Aorta (tissue), 5 donors: ENCODE data around the gene SGCB. TPM values are rescaled to one million over a fixed set of nuclear protein-coding genes. Genes with fewer than 3 reads are reported as not detected.

ENCODE experiments used
- ATAC-seq: fragments of 200-7000 bp; cut with Tn5 transposase; one replicate; pipeline ENCODE4 v1.9.1; 2022; ENCODE audit warnings: moderate library complexity; ENCODE audit not compliant: low FRiP score
- DNase-seq, 2 donors: peaks; one replicate each; pipeline ENCODE4 v3.0.0-alpha.2; 2020
- H3K27ac ChIP-seq, 2 donors: one replicate each; pipeline ENCODE4 v1.5.1; 2013; ENCODE audit warnings: low read length in 2 of 2, mild to moderate bottlenecking in 2 of 2, moderate library complexity in 2 of 2, control low read depth in 1 of 2, inconsistent platforms in 1 of 2, low read depth in 1 of 2
- H3K27me3 ChIP-seq, 2 donors: one replicate each; pipeline ENCODE4 v1.6.1; 2013; ENCODE audit warnings: control low read depth in 1 of 2, low read length in 1 of 2, mild to moderate bottlenecking in 1 of 2, moderate library complexity in 1 of 2; ENCODE audit not compliant: insufficient read depth in 2 of 2, control insufficient read depth in 1 of 2
- H3K36me3 ChIP-seq, 2 donors: one replicate each; pipeline ENCODE4 v1.6.1; 2013; ENCODE audit warnings: control low read depth in 1 of 2, low read length in 1 of 2, mild to moderate bottlenecking in 1 of 2; ENCODE audit not compliant: insufficient read depth in 2 of 2, control insufficient read depth in 1 of 2
- H3K4me1 ChIP-seq, 2 donors: one replicate each; pipeline ENCODE4 v1.6.1; 2013; ENCODE audit warnings: low read length in 2 of 2, control low read depth in 1 of 2, mild to moderate bottlenecking in 1 of 2, moderate library complexity in 1 of 2; ENCODE audit not compliant: insufficient read depth in 2 of 2, control insufficient read depth in 1 of 2
- H3K4me3 ChIP-seq, 2 donors: one replicate each; pipeline ENCODE4 v1.5.1; 2013; ENCODE audit warnings: low read length in 2 of 2, control low read depth in 1 of 2, mild to moderate bottlenecking in 1 of 2
- H3K9me3 ChIP-seq: one replicate; pipeline ENCODE4 v1.6.1; 2013; ENCODE audit warnings: mild to moderate bottlenecking, low read length; ENCODE audit not compliant: control insufficient read depth
- WGBS, 2 donors: extraction: QIAGEN DNeasy Blood & Tissue Kit; methylation state at CpG; one replicate each; pipeline ENCODE4 v1.1.7; 2013; 5-methylcytosine and 5-hydroxymethylcytosine counted together
- intact Hi-C, 2 donors: fragments of 100-400 bp; cut with DNase I; formaldehyde crosslinking; loops; one replicate each; pipeline versions ENCODE4 v1.14.2 to v1.15.0; 2022
- polyA plus RNA-seq, 2 donors: library from polyadenylated mRNA; stranded (reverse); fragments of 200-250 nt; gene quantifications; one replicate each; pipeline ENCODE4 v1.2.3, GENCODE V29; 2013
- total RNA-seq, 2 donors: library from RNA; stranded (reverse); fragmentation: NEBNext Ultra II Directional; extraction: Animal tissue kit (Norgen Biotek cat#: 25700); gene quantifications; one replicate each; pipeline ENCODE4 v1.2.1, GENCODE V29; 2021
- donor health status: healthy with polysubstance abuse.
- donor health status: Bipolar disorder and iron deficiency.
- donor health status: DM: no; HTN: no; CAD: no.
- donor health status: DM: no; HTN: no; CAD: no.
- donor health status: DM: yes; HTN: yes; CAD: no.

The SGCB gene
- total and polyA plus RNA-seq, 4 donors, result 35.9 to 79.6 (median 60.1) TPM

GRCh38 chr4:52015366-52015765 lies 22.7 kb downstream of the SGCB start:
- Histone ChIP-seq H3K36me3 (peaks cover 0 to 3% of the 10 kb centered on the region in 2 donors), H3K4me3 (no peak overlapping the region), H3K27me3 (no peaks in the 10 kb centered on the region), H3K27ac (no peak overlapping the region), H3K4me1 (no peaks in the 10 kb centered on the region), H3K9me3 (no peaks in the 10 kb centered on the region)
- WGBS, 2 donors, result 69 to 72% methylated on average over 7 of the region's 7 CpGs
- DNase-seq (no peak), ATAC-seq (no peak)
- intact Hi-C loops, result loop anchor here in 1 of 2 donors (5.0 kb wide), 1 partner anchor 118 kb away; no protein-coding TSS in a partner anchor

- Histone ChIP-seq H3K27ac (no peak overlapping the region), H3K4me3 (no peak overlapping the region), H3K27me3 (no peaks in the 10 kb centered on the region), H3K4me1 (no peaks in the 10 kb centered on the region), H3K9me3 (no peaks in the 10 kb centered on the region), H3K36me3 (peaks cover 0 to 1% of the 10 kb centered on the region in 2 donors)
- DNase-seq (no peak), ATAC-seq (no peak)
- WGBS, 2 donors, result 46 to 52% methylated on average over 1 of the region's 1 CpG
- intact Hi-C loops, result loop anchor here in 1 of 2 donors (5.0 kb wide), 1 partner anchor 118 kb away; no protein-coding TSS in a partner anchor
Observed at GRCh38 chr4:52014903-52015302, 23.2 kb downstream of the SGCB start.

- intact Hi-C loops, result no loop called here
- Histone ChIP-seq H3K36me3 (peaks cover 0 to 1% of the 10 kb centered on the region in 2 donors), H3K4me3 (no peak overlapping the region), H3K27ac (no peak overlapping the region), H3K9me3 (no peaks in the 10 kb centered on the region), H3K4me1 (no peaks in the 10 kb centered on the region), H3K27me3 (no peaks in the 10 kb centered on the region)
- WGBS, 2 donors, result 94 to 97% methylated on average over 1 of the region's 1 CpG
- DNase-seq, result no peak
- ATAC-seq, result no peak
Observed at GRCh38 chr4:52012651-52013050, 25.4 kb downstream of the SGCB start.

- H3K4me1 ChIP-seq, result no peaks in the 10 kb centered on the region
- intact Hi-C loops, result no loop called here
- H3K36me3 ChIP-seq, result peaks cover 0 to 1% of the 10 kb centered on the region in 2 donors
- no peaks in the 10 kb centered on the region for H3K9me3 ChIP-seq
- H3K27me3 ChIP-seq, result no peaks in the 10 kb centered on the region
- H3K4me3 ChIP-seq, result no peak overlapping the region
- WGBS, 2 donors, result 96 to 97% methylated on average over 2 of the region's 2 CpGs
- no peak overlapping the region for H3K27ac ChIP-seq
- DNase-seq, result no peak
- no peak for ATAC-seq
Observed at GRCh38 chr4:52010986-52011385, 27.1 kb downstream of the SGCB start.

GRCh38 chr4:52006887-52007286 lies 31.2 kb downstream of the SGCB start:
- Histone ChIP-seq H3K9me3 (no peaks in the 10 kb centered on the region), H3K27ac (no peak overlapping the region), H3K36me3 (no peaks in the 10 kb centered on the region), H3K4me3 (no peak overlapping the region), H3K27me3 (no peaks in the 10 kb centered on the region), H3K4me1 (no peaks in the 10 kb centered on the region)
- DNase-seq (no peak), ATAC-seq (no peak)
- WGBS, 2 donors, result 94 to 97% methylated on average over 4 of the region's 4 CpGs
- intact Hi-C loops, result no loop called here

GRCh38 chr4:52005604-52006273 lies 32.4 kb downstream of the SGCB start:
- Histone ChIP-seq H3K9me3 (no peaks in the 10 kb centered on the region), H3K36me3 (no peaks in the 10 kb centered on the region), H3K4me3 (no peak overlapping the region), H3K4me1 (no peaks in the 10 kb centered on the region), H3K27ac (no peak overlapping the region), H3K27me3 (no peaks in the 10 kb centered on the region)
- intact Hi-C loops, result no loop called here
- WGBS, 2 donors, result 96 to 100% methylated on average over 1 of the region's 2 CpGs
- ATAC-seq, result no peak
- no peak for DNase-seq

GRCh38 chr4:52004414-52004813 lies 33.7 kb downstream of the SGCB start:
- Histone ChIP-seq H3K36me3 (no peaks in the 10 kb centered on the region), H3K27ac (no peak overlapping the region), H3K9me3 (no peaks in the 10 kb centered on the region), H3K4me3 (no peak overlapping the region), H3K4me1 (no peaks in the 10 kb centered on the region), H3K27me3 (no peaks in the 10 kb centered on the region)
- ATAC-seq (no peak), DNase-seq (no peak)
- intact Hi-C loops, result no loop called here

- WGBS, 2 donors, result 65 to 68% methylated on average over 2 of the region's 2 CpGs
- intact Hi-C loops, result no loop called here
- Histone ChIP-seq H3K36me3 (no peaks in the 10 kb centered on the region), H3K27me3 (no peaks in the 10 kb centered on the region), H3K4me3 (no peak overlapping the region), H3K4me1 (no peaks in the 10 kb centered on the region), H3K9me3 (peaks cover under 1% of the 10 kb centered on the region), H3K27ac (no peak overlapping the region)
- ATAC-seq (no peak), DNase-seq (no peak)
Observed at GRCh38 chr4:52001616-52002015, 36.5 kb downstream of the SGCB start.

GRCh38 chr4:51999250-51999649 lies 38.8 kb downstream of the SGCB start:
- intact Hi-C loops, result no loop called here
- peaks cover 8% of the 10 kb centered on the region for H3K9me3 ChIP-seq

More at GRCh38 chr4:51999250-51999649, 38.8 kb downstream of the SGCB start:
- Histone ChIP-seq H3K36me3 (no peaks in the 10 kb centered on the region), H3K4me3 (no peak overlapping the region), H3K4me1 (no peaks in the 10 kb centered on the region), H3K27me3 (no peaks in the 10 kb centered on the region), H3K27ac (no peak overlapping the region)
- ATAC-seq, result no peak
- WGBS, 2 donors, result 94 to 95% methylated on average over 5 of the region's 5 CpGs
- DNase-seq, result no peak
